HG02840 (cell line): ENCODE measurements around the gene CPHXL.

Source experiments
- ATAC-seq: cut with Tn5 transposase; IDR thresholded peaks from one replicate; pipeline ENCODE4 v1.9.1; 2021; ENCODE audit warnings: mild to moderate bottlenecking, moderate library complexity, moderate number of reproducible peaks; ENCODE audit not compliant: unreplicated experiment, low FRiP score

The CPHXL gene

DNA sequence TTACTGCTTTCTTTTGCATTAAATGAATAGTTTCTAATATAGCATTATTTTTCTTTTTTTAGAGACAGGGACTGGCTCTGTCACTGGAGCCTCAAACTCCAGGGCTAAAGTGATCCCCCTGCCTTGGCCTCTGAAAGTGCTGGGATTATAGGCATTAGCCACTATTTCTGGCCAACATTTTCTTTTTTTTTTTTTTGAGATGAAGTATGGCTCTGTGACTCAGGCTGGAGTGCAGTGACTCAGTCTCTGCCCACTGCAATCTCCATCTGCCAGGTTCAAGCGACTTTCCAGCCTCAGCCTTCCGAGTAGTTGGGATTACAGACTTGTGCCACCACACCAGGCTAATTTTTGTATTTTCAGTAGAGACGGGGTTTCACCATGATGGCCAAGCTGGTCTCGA is 23.0 kb downstream of the CPHXL start:
- no peak for ATAC-seq

DNA sequence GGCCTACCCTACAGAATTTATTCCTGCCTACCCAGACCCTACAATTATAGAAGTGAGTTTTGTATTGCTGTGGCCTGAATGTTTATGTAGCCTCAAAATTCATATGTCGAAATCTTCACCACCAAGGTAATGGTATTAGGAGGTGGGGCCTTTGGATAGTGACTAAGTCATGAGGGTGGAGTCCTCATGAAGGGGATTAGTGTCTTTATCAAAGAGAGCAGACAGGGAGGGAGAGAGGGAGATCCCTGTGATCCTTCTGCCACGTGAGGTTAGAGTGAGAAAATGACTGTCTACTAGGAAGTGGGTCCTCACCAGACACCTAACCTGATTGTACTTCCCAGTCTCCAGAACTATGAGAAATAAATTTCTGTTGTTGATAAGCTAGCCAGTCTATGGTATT is 24.0 kb downstream of the CPHXL start:
- ATAC-seq, result no peak

DNA sequence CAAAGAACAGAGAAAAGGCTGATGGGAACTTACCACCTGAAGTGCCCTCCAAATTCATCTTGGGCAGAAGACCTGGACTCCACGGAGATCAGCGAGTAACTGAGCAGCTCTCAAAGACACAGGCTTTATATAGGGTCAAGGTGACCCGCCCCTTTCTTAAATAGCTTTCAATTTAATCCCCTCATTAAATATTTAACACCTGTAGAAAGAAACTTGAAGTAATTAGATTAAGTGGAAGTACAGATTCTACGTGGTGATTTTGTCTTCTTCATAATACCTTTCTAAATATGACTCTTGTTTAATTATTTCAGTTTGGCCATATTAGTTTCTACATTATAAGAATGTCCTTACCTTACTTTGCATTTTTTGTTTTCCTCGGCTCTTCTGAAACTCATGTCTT is 24.9 kb downstream of the CPHXL start, which contains the start of gene DUXB:
Gene DUXB, minus strand, starts transcription at position 101 of the 400 bp plus-strand sequence. Its CDS starts 43 bp downstream, at position 58.
- ATAC-seq, result no peak

DNA sequence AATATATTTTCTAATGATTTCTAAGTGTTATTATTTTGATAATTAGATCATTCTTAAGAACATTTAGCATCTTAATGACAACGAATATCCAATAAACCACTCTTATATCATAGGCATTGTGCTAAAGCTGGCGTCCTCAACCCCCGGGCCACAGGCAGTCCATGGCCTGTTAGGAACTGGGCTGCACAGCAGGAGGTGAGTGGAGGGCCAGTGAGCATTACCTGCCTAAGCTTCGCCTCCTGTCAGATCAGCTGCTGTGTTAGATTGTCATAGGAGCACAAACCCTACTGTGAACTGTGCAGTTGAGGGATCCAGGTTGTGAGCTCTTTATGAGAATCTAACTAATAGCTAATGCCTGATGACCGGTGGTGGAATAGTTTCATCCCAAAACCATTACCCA is 28.7 kb downstream of the CPHXL start:
- no peak for ATAC-seq

DNA sequence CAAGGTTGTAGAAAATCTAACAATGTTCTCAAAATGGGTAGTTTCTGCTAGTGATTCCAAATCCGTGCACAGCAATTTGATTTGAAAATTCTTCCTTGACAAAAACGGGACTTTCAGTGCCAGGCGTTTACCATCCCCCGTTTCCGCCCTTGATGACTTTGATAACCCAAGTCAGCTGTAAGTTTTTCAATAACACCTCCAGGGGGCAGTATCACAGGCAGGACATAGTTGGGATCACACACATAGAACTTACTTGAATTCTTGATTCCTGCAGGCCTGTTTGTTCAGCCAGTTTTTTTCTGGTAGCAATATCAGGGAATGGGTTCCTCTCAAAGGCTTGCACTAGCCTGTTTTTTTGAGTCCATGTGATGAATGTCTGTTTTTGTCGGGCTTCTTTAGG is 30.6 kb downstream of the CPHXL start:
- no peak for ATAC-seq

DNA sequence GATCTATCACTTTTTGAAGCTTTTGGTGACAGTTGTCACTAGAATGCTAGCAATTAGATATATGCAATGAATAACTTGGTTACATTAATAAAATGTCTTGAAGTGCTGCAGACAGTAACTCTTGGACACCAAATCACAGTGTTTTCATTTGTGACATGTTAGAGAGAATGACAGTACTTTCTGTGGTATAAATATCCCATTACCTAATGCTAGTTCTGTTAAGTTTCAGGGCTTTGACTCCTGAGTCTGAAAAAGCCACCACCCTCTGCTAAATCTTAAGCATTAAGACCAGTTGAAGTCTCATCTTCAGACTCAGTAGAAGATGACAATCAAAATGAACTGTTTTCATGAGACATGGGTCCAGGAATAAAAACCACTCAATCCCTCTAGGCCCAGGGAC is 38.9 kb downstream of the CPHXL start:
- no peak for ATAC-seq

DNA sequence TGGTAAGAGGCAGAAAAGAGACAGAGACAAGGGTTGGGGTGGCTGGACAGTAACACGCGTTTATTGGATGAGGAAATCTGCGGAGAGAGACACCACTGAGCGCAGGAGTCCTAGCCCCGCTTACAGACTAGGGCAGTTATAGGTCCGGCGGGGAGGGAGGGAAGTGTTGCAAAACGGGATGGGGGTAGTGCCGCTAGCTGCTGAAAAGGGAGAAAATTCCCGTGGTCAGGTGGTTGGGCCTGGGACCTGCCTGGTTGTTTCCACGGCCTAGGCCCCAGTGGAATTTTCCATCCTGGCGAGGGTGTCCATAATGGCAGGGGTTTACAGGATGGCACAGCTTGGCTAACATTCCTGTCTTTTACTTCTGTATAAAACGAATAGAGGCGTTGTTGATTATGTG is 44.0 kb downstream of the CPHXL start:
- ATAC-seq, result no peak

DNA sequence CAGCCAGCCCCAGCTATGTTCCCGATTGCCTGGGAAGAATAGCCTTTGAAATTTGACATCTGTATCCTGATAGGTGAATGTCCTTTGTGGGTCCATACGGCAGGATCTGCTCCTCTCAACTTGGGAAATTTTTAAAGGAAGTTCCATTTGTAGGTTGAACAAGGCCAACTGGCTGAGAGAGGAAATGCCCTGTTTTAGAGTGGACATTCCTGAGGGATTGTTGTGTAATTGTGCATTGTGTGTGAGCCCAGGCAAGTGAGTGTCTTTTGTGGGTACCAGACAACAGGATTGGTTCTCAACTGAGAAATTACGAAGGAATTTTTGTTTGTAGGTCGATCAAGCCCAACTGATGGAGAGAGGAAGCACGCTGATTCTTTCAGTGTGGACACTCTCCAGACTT is 46.9 kb downstream of the CPHXL start:
- ATAC-seq, result no peak

DNA sequence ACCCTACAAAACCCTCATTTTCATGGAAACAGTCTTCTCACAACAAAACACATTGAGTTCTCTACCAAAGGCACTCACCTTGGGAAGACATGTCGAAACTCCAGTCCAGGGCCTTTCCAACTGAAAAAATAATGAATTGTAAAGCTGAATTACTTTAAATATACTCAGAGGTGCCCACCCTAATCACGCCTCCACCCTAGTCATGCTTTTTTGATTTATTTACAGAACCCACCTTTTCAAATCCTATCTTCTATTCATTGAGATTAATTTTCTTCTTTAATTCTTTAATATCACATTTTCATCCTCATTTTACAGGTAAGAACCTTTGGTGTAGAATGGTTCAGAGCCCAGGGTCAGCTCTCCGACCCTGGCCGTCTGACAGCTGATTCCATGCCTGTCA is 49.4 kb downstream of the CPHXL start, which contains the start of gene CPHXL2:
Gene CPHXL2, minus strand, starts transcription at position 101 of the 400 bp plus-strand sequence. Its CDS starts 10 bp downstream, at position 91.
- ATAC-seq, result no peak

DNA sequence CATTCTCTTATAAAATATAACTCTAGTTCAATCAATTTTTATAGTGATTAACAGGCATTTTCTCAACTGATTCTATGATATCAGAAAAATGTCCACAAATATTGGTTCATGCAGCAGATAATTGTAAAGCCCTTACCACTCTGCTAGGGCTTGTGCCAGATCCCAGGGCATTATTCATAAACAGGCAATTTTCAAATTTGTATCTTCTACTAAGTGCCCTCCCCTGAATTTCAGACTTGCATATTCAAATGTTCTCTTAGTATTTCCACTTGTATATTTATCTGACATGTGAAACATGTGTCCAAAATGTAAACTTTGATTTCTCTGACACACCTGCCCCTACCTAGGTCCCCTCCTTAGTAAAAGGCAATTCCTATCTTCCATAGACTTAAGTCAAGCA is 58.8 kb downstream of the CPHXL start:
- no peak for ATAC-seq
